SK-N-MC (cell line): ENCODE measurements around the gene SEPTIN2.

Source experiments
- DNase-seq: peaks from one replicate; pipeline ENCODE4 v3.0.0-alpha.2; 2011; ENCODE audit warnings: low read depth, low spot score
- H3K27ac ChIP-seq: fragments of 200-600 bp; sonication (generic); 2 replicates; pipeline ENCODE4 v1.5.1; 2016; ENCODE audit warnings: mixed run types
- H3K36me3 ChIP-seq: fragments of 200-600 bp; sonication (generic); 2 replicates; pipeline ENCODE4 v1.6.1; 2017; ENCODE audit warnings: antibody characterized with exemption, low read length, mixed read lengths; ENCODE audit not compliant: insufficient read depth
- H3K4me3 ChIP-seq: fragments of 200-600 bp; sonication (generic); 2 replicates; pipeline ENCODE4 v1.5.1; 2016
- H3K9ac ChIP-seq: fragments of 200-600 bp; sonication (generic); 2 replicates; pipeline ENCODE4 v1.8.0; 2017; ENCODE audit warnings: mixed run types, mixed read lengths; ENCODE audit not compliant: insufficient read length
- H3K9me3 ChIP-seq: fragments of 200-600 bp; sonication (generic); 2 replicates; pipeline ENCODE4 v1.6.1; 2017; ENCODE audit warnings: low read depth, mild to moderate bottlenecking, antibody characterized with exemption, low read length, moderate library complexity, mixed read lengths
- EZH2 ChIP-seq: fragments of 200-600 bp; sonication (generic); IDR thresholded peaks from one replicate; pipeline ENCODE4 v1.6.1; 2017; ENCODE audit warnings: antibody characterized with exemption
- FOXP2 ChIP-seq: optimal IDR thresholded peaks from 2 replicates; pipeline ENCODE3; 2011; ENCODE audit warnings: mild to moderate bottlenecking, moderate library complexity; ENCODE audit not compliant: insufficient read depth; ENCODE audit errors: extremely low read length, control extremely low read depth
- POLR2AphosphoS5 ChIP-seq: IDR thresholded peaks from 2 replicates; pipeline ENCODE4 v1.6.1; 2012; ENCODE audit warnings: mild to moderate bottlenecking, low read depth, low read length, borderline replicate concordance

Gene SEPTIN2

DNA sequence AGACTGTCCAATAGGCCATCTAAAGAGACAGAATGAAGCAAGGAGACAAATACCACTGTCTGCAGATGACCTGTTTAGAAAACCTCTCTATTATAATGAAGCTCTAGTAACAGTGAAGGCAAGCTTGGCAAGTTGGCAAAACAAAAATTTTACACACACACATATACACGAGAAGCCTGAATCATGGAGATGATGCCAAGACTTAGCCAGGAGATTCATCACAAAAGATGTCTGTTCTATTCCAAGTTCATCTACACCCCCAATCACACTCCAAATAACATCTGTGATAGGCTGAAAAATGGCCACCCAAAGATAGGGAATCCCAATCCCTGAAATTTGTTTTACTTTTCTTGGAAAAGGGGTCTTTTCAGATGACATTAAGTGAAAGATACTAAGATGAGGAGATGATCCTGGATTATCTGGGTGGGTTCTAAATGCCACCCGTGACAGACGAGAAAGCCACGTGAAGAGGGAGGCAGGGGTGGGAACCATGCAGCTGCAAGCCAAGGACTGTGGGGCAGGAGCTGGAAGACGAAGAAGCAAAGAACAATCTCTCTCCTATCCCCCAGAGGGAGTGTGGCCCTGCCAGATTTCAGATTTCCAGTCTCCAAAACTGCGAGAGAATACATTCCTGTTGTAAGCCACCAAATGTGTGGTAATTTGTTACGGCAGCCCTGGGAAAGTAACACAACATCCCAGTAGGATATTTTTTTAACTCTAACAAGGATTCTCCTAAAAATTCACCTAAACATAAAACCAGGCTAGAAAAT lies 20.2 kb upstream of the SEPTIN2 start:
- Histone ChIP-seq H3K27ac (no peak overlapping the region), H3K9me3 (no peaks in the 10 kb centered on the region), H3K9ac (no peak overlapping the region), H3K4me3 (no peak overlapping the region), H3K36me3 (peaks cover 13% of the 10 kb centered on the region)
- DNase-seq = no peak
- no peak for TF ChIP-seq FOXP2

DNA sequence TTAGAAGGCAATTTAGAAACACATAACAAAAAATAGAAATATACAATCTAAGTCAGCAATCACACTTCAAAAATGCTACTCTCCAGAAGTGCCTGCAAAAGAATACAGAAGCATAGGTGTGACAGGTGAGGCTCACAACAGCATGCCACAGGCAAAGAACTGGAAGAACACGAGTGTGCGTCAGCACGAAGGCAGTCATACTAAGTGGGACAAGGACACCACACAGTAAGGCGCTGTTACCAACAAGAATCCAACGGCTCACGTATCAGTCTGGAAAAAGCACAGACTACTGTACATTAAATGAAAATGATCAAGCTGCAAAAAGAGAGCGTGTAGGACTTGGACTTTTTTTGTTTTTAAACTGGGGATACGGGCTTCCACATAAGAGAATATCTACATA lies 19.0 kb upstream of the SEPTIN2 start:
- no peak overlapping the region for H3K9ac ChIP-seq
- no peak for TF ChIP-seq POLR2AphosphoS5
- no peak for TF ChIP-seq EZH2
- TF ChIP-seq FOXP2 = no peak
- peaks cover 13% of the 10 kb centered on the region for H3K36me3 ChIP-seq
- no peaks in the 10 kb centered on the region for H3K9me3 ChIP-seq
- DNase-seq = no peak
- no peak overlapping the region for H3K27ac ChIP-seq
- H3K4me3 ChIP-seq = no peak overlapping the region

DNA sequence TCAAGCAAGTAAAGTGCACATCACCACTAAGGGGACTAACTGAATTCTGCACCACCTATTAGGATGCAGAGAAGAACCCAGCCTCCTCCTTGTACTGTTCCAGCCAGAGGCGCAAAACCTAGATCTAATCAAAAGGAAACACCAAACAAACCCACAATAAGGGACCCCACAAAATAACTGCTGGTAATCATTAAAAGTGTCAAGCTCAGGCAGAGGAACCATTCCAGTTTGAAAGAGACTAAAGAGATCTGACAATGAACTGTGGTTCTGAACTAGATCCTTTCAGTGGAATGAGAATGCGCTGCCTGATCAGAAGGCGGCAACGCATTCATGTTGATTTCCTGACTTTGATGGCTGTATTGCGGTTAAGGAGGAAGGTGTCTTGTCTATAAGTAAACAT lies 17.1 kb upstream of the SEPTIN2 start:
- H3K9ac ChIP-seq = no peak overlapping the region
- TF ChIP-seq POLR2AphosphoS5 (no peak), FOXP2 (no peak), EZH2 (no peak)

DNA sequence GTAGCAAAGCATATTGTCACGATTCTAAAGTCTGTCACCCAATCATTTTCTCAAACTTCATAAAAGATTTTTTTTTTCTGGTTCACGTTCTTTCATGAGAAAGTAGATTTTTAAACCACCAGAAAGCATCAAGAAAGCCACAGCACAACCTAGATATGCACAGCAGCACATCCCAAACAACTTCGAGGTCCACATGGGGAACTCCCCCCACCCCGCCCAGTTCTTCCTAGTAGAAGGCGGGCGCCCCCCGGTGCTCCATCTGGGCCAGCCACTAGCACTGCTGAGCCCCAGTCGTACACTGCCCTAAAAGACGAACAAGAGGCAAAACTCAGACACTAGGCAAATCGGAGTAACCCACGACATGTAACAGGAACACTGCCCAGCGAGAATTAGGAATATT lies 15.7 kb upstream of the SEPTIN2 start:
- no peak overlapping the region for H3K9ac ChIP-seq
- H3K9me3 ChIP-seq = no peaks in the 10 kb centered on the region
- peaks cover 13% of the 10 kb centered on the region for H3K36me3 ChIP-seq
- no peak overlapping the region for H3K4me3 ChIP-seq
- TF ChIP-seq EZH2 = no peak
- no peak for TF ChIP-seq FOXP2
- TF ChIP-seq POLR2AphosphoS5 = no peak
- no peak for DNase-seq
- H3K27ac ChIP-seq = no peak overlapping the region

More for the DNA sequence above, 17.1 kb upstream of the SEPTIN2 start:
- no peak overlapping the region for H3K27ac ChIP-seq
- no peak for DNase-seq
- no peak overlapping the region for H3K4me3 ChIP-seq
- H3K9me3 ChIP-seq = no peaks in the 10 kb centered on the region
- peaks cover 13% of the 10 kb centered on the region for H3K36me3 ChIP-seq

DNA sequence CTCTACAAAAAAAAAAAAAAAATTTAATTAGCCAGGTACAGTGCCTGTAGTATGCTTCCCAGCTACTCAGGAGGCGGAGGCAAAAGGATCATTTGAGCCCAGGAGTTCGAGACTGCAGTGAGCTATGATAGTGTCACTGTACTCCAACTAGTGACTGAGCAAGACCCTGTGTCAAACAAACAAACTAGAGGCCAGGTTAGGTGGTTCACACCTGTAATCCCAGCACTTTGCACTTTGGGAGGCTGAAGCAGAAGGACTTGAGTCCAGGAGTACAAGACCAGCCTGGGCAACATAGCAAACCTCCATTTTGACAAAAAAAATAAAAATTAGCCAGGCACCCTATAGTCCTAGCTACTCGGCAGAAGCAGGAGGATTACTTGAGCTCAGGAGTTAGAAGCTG lies 13.6 kb upstream of the SEPTIN2 start:
- TF ChIP-seq POLR2AphosphoS5 = no peak
- no peak for TF ChIP-seq EZH2
- no peak for TF ChIP-seq FOXP2
- Histone ChIP-seq H3K9ac (no peak overlapping the region), H3K4me3 (no peak overlapping the region), H3K36me3 (peaks cover 6% of the 10 kb centered on the region), H3K9me3 (no peaks in the 10 kb centered on the region), H3K27ac (no peak overlapping the region)
- DNase-seq = no peak

DNA sequence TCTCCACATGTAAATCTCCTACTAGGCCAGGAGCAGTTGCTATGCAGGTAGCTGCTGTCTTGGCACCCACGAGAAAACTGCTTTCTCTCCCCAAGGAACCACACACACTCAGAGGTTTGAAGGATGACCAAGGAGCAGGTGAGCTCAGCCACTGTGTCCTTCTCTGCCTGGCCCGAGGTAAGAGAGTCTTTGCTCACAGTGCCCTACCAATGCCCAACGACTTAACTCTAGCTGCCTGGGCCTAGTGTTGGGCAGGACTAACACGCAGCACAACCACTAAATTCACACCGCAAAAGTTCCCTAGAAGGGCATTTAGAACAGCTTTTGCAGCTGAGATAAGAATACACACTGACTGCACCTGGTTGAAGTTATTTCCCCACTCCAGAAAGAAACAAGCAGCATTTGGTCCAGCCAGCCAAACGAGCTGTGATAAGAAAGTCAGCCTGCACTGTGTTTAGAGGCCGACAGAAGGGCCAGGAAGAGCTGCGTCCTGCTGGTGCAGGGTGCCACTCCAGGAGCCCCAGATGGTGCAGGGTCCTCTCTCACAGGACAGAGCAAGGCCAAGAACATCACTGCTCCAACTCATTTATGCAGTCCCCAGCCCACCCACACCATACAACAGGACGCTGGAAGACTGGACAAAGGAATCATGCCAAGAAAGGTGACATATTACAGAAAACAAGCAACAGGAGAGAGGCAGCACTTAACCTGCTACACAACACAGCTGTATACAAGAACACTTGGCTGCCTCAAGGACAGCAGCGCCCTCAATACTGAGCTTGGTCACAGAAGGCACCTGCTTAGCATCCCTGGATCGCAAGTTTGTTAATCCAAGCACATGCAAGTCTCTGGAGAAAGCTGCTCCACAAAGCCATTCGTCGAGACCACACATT lies 12.7 kb upstream of the SEPTIN2 start:
- DNase-seq = no peak
- Histone ChIP-seq H3K27ac (no peak overlapping the region), H3K9me3 (no peaks in the 10 kb centered on the region), H3K36me3 (no peaks in the 10 kb centered on the region), H3K9ac (no peak overlapping the region), H3K4me3 (no peak overlapping the region)
- no peak for TF ChIP-seq EZH2
- no peak for TF ChIP-seq FOXP2
- TF ChIP-seq POLR2AphosphoS5 = no peak

DNA sequence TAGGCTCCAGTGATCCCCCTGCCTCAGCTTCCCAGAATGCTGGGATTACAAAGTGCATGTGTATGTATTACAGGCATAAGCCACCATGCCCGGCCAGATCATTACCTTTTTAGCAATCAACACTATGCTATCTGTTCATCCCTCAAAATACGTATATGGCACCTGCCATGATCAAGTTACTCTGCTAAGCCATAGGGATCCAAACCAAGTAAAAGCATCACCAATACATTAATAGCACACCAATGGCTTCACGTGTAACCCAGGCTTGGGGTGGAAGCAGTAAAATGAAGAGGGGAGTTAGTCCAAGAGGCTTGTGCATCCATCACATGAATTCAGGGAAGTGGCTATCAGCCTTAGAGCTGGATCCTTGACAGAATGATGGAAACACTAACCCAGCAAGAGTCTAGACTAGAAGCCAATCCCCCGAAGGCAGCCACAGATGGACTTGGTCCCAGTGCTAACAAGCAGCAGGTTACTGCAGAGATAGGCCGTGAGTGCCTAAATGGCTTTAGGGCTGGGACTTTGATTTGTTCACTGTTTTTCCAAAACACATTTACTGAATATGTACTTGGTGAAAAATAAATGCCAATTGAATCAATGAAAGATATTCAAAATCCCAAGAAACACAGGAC lies 11.6 kb upstream of the SEPTIN2 start:
- Histone ChIP-seq H3K27ac (no peak overlapping the region), H3K9me3 (no peaks in the 10 kb centered on the region), H3K36me3 (no peaks in the 10 kb centered on the region), H3K9ac (no peak overlapping the region), H3K4me3 (no peak overlapping the region)
- TF ChIP-seq EZH2 = no peak
- TF ChIP-seq POLR2AphosphoS5 = no peak
- no peak for TF ChIP-seq FOXP2
- DNase-seq = no peak

DNA sequence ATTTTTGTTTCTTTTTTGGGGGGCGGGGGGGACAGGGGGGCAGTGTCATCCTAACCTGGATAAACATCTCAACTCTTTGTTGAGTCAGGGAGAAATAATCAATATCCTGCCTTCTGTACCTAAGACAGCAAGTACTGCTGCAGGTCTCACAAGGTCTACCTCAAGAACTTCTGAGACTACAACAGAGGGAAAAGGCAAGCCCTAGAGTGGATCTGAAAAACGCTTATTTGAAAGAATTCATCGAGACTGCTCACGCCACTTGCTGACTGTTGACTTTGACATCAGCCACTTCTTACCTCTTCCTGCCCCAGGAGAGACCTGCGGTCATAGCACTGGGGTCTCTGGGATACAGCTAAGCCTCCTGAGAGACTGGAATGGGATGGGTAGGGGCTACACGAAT lies 8.7 kb upstream of the SEPTIN2 start:
- Histone ChIP-seq H3K27ac (no peak overlapping the region), H3K4me3 (no peak overlapping the region), H3K9ac (no peak overlapping the region), H3K36me3 (no peaks in the 10 kb centered on the region), H3K9me3 (no peaks in the 10 kb centered on the region)
- TF ChIP-seq FOXP2 (no peak), EZH2 (no peak), POLR2AphosphoS5 (no peak)
- no peak for DNase-seq

DNA sequence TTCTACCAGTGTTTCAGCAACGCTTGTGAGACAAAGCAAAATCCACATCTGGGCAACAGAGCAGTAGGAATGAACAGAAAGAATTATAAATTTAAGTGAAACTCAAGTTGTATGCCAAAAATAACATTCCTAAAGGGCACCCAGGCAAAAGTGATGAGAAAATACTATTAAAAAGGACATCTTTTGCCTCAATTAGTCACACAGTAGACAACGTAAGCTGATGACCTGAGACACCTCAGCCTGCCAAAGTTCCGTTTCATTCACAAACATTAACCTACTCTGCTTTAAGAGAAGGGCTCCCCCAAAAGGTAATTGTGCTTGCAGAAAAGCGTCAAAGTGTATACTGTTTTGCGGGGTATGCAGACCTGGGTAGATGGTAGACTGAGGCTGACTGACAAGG lies 7.5 kb upstream of the SEPTIN2 start:
- H3K9ac ChIP-seq = no peak overlapping the region
- no peaks in the 10 kb centered on the region for H3K9me3 ChIP-seq
- no peak for DNase-seq
- H3K36me3 ChIP-seq = no peaks in the 10 kb centered on the region
- TF ChIP-seq FOXP2 = no peak
- TF ChIP-seq POLR2AphosphoS5 = no peak
- TF ChIP-seq EZH2 = no peak
- H3K27ac ChIP-seq = no peak overlapping the region
- H3K4me3 ChIP-seq = no peak overlapping the region
